GM19025 (cell line): ENCODE measurements around the gene DAPK2.
A peak's percentile ranks its signal among the peaks of the same experiment; 100 is the strongest.
"Not testable (repeated sequence)": the region's sequence is repeated elsewhere in the genome, so short reads cannot be mapped to it uniquely, and the experiment has no call there.

Source experiments
- ATAC-seq: cut with Tn5 transposase; IDR thresholded peaks from one replicate; pipeline ENCODE4 v1.9.1; 2021; ENCODE audit warnings: mild to moderate bottlenecking, low read depth, moderate library complexity; ENCODE audit not compliant: unreplicated experiment

Gene DAPK2

GRCh38 chr15:63979262-63979793 lies 67.0 kb downstream of the DAPK2 start:
- ATAC-seq = no peak

GRCh38 chr15:63978511-63979261 lies 67.6 kb downstream of the DAPK2 start:
- ATAC-seq = no peak

GRCh38 chr15:63977119-63977518 lies 69.2 kb downstream of the DAPK2 start:
- ATAC-seq = no peak

GRCh38 chr15:63974021-63974420 lies 72.3 kb downstream of the DAPK2 start:
- no peak for ATAC-seq

- ATAC-seq = no peak
Observed at GRCh38 chr15:63973212-63974009, 72.9 kb downstream of the DAPK2 start.

- no peak for ATAC-seq
Observed at GRCh38 chr15:63972801-63973200, 73.5 kb downstream of the DAPK2 start.

- no peak for ATAC-seq
Observed at GRCh38 chr15:63971904-63972303, 74.4 kb downstream of the DAPK2 start.

GRCh38 chr15:63971427-63971805 lies 74.9 kb downstream of the DAPK2 start:
- ATAC-seq = peak; percentile 6

- ATAC-seq = peak; percentile 92
Observed at GRCh38 chr15:63970621-63971426, 75.5 kb downstream of the DAPK2 start.

GRCh38 chr15:63969652-63970421 lies 76.4 kb downstream of the DAPK2 start:
- no peak for ATAC-seq

GRCh38 chr15:63968700-63969099 lies 77.6 kb downstream of the DAPK2 start:
- ATAC-seq = no peak

GRCh38 chr15:63968122-63968524 lies 78.2 kb downstream of the DAPK2 start:
- no peak for ATAC-seq

- no peak for ATAC-seq
Observed at GRCh38 chr15:63967616-63968015, 78.7 kb downstream of the DAPK2 start.

- ATAC-seq = not testable (repeated sequence)
Observed at GRCh38 chr15:63962947-63963721, 83.2 kb downstream of the DAPK2 start.

- ATAC-seq = no peak
Observed at GRCh38 chr15:63953524-63953923, 92.8 kb downstream of the DAPK2 start.

GRCh38 chr15:63950911-63951481 lies 95.3 kb downstream of the DAPK2 start:
- ATAC-seq = no peak

- ATAC-seq = no peak
Observed at GRCh38 chr15:63948971-63949370, 97.3 kb downstream of the DAPK2 start.

GRCh38 chr15:63948436-63948835 lies 97.8 kb downstream of the DAPK2 start:
- no peak for ATAC-seq

GRCh38 chr15:63947228-63947627 lies 99.1 kb downstream of the DAPK2 start:
- ATAC-seq = no peak
